Keratinocyte (primary cell): ENCODE results near the gene SLC38A1. TPM values are rescaled to one million over a fixed set of nuclear protein-coding genes. Genes with fewer than 3 reads are reported as not detected.

Source experiments
- DNase-seq: peaks from one replicate; pipeline ENCODE4 v3.0.0-alpha.2; 2011; ENCODE audit warnings: low read depth, missing footprints, low spot score
- FAIRE-seq: peaks from 2 replicates; lab custom pipeline; 2011; peaks lifted over from hg19 to GRCh38; lab: Jason Lieb, UNC
- H2AFZ ChIP-seq: 2 replicates; pipeline ENCODE4 v1.6.0; 2012; ENCODE audit warnings: low read length, control low read depth, inconsistent platforms; ENCODE audit not compliant: control insufficient read depth
- H3K27ac ChIP-seq: 2 replicates; pipeline ENCODE4 v1.5.1; 2011; ENCODE audit warnings: low read length; ENCODE audit not compliant: control insufficient read depth, insufficient read depth
- H3K27me3 ChIP-seq: 3 replicates; pipeline ENCODE4 v1.6.0; 2011; ENCODE audit warnings: low read length; ENCODE audit not compliant: control insufficient read depth, insufficient read depth; ENCODE audit errors: extremely low read depth
- H3K36me3 ChIP-seq, 2 experiments: 2 replicates in 1 of 2; 3 replicates in 1 of 2; pipeline ENCODE4 v1.5.1; 2011; ENCODE audit warnings: low read length in 2 of 2, mild to moderate bottlenecking in 1 of 2; ENCODE audit not compliant: control insufficient read depth in 2 of 2, insufficient read depth in 2 of 2; ENCODE audit errors: extremely low read depth in 1 of 2
- H3K4me1 ChIP-seq: 3 replicates; pipeline ENCODE4 v1.5.1; 2011; ENCODE audit warnings: low read length; ENCODE audit not compliant: control insufficient read depth, insufficient read depth; ENCODE audit errors: extremely low read depth
- H3K4me2 ChIP-seq: 3 replicates; pipeline ENCODE4 v1.6.0; 2011; ENCODE audit warnings: low read depth, low read length; ENCODE audit not compliant: control insufficient read depth, insufficient read depth; ENCODE audit errors: extremely low read depth
- H3K4me3 ChIP-seq, 3 experiments: fragments of 200-600 bp in 1 of 3; sonication (generic) in 1 of 3; 2 replicates in 2 of 3; 3 replicates in 1 of 3; pipeline ENCODE4 v1.5.1; 2011 to 2016; ENCODE audit warnings: low read length in 3 of 3, mild to moderate bottlenecking in 3 of 3, control low read depth in 2 of 3, inconsistent platforms in 1 of 3, low read depth in 1 of 3, mixed read lengths in 1 of 3, mixed run types in 1 of 3, moderate library complexity in 1 of 3; ENCODE audit not compliant: control insufficient read depth in 2 of 3, insufficient read depth in 2 of 3; ENCODE audit errors: extremely low read depth in 1 of 3
- H3K79me2 ChIP-seq: 2 replicates; pipeline ENCODE4 v1.6.0; 2012; ENCODE audit warnings: low read length; ENCODE audit not compliant: control insufficient read depth, insufficient read depth
- H3K9ac ChIP-seq: 3 replicates; pipeline ENCODE4 v1.6.0; 2011; ENCODE audit warnings: low read length; ENCODE audit not compliant: control insufficient read depth, insufficient read depth; ENCODE audit errors: extremely low read depth
- H3K9me1 ChIP-seq: 3 replicates; pipeline ENCODE4 v1.6.0; 2011; ENCODE audit warnings: low read length; ENCODE audit not compliant: control insufficient read depth, insufficient read depth; ENCODE audit errors: extremely low read depth
- H3K9me3 ChIP-seq: 2 replicates; pipeline ENCODE4 v1.5.1; 2012; ENCODE audit warnings: low read depth, low read length; ENCODE audit not compliant: control insufficient read depth
- H4K20me1 ChIP-seq: 3 replicates; pipeline ENCODE4 v1.6.0; 2011; ENCODE audit warnings: low read length; ENCODE audit not compliant: control insufficient read depth, insufficient read depth; ENCODE audit errors: extremely low read depth
- CTCF ChIP-seq, 3 experiments: IDR thresholded peaks in 1 of 3; conservative IDR thresholded peaks in 1 of 3; optimal IDR thresholded peaks in 1 of 3; 2 replicates in 2 of 3; 3 replicates in 1 of 3; pipeline versions ENCODE3 to v1.5.1; 2011; ENCODE audit warnings: low read length in 3 of 3, mild to moderate bottlenecking in 3 of 3, moderate library complexity in 2 of 3, control low read depth in 1 of 3, inconsistent platforms in 1 of 3; ENCODE audit not compliant: insufficient read depth in 2 of 3; ENCODE audit errors: extremely low read depth in 1 of 3
- EZH2 ChIP-seq: IDR thresholded peaks from one replicate; pipeline ENCODE4 v1.6.1; 2012; ENCODE audit warnings: inconsistent platforms, mild to moderate bottlenecking, low read length, moderate library complexity
- dilution Hi-C: fragments of 300-500 bp; cut with MboI; formaldehyde crosslinking; loops from one replicate; pipeline ENCODE4 v1.7.0; 2020; ENCODE audit warnings: low sequenced_read_pairs; ENCODE audit not compliant: extremely low pct_ligation_motif_present
- polyA plus RNA-seq, 5 experiments: library from polyadenylated mRNA; depleted of rRNA in 3 of 5; stranded (reverse) in 3 of 5; stranded (forward) in 1 of 5; unstranded in 1 of 5; fragments of >200 nt; gene quantifications; 1 replicate in 1 of 5; 2 replicates in 3 of 5; 3 replicates in 1 of 5; pipeline versions ENCODE4 v1.2.1 to v1.2.3, GENCODE V29; 2011 to 2012; ENCODE audit warnings: missing spikeins in 2 of 5, low read depth in 1 of 5, low replicate concordance in 1 of 5

The SLC38A1 gene
- polyA plus RNA-seq, 1 donor (not counting 4 experiments of a cell fraction or from before 2014, with no cell fraction given): 134 TPM

GRCh38 chr12:46230306-46230705 lies 38.5 kb downstream of the SLC38A1 start:
- Histone ChIP-seq H3K4me1 (no peaks in the 10 kb centered on the region), H4K20me1 (peaks cover 8% of the 10 kb centered on the region), H3K9ac (no peak overlapping the region), H3K4me2 (no peak overlapping the region), H3K4me3 (no peak overlapping the region), H3K27me3 (no peaks in the 10 kb centered on the region), H3K36me3 (peaks cover 13 to 29% of the 10 kb centered on the region in 2 experiments), H3K9me3 (no peaks in the 10 kb centered on the region), H3K27ac (no peak overlapping the region), H3K79me2 (peaks cover 70% of the 10 kb centered on the region), H3K9me1 (no peaks in the 10 kb centered on the region), H2AFZ (no peak overlapping the region)
- TF ChIP-seq EZH2: no peak
- no peak for TF ChIP-seq CTCF (optimal IDR thresholded peaks at IDR 0.05 in 1 of 3, IDR thresholded peaks at IDR 0.05 in 1 of 3, conservative IDR thresholded peaks at IDR 0.05 in 1 of 3; ENCODE audit: extremely low read depth in 1 of 3, insufficient read depth in 2 of 3, low read length in 3 of 3)
- DNase-seq (no peak), FAIRE-seq (peak; percentile 46)
- dilution Hi-C loops: no loop called here

DNA sequence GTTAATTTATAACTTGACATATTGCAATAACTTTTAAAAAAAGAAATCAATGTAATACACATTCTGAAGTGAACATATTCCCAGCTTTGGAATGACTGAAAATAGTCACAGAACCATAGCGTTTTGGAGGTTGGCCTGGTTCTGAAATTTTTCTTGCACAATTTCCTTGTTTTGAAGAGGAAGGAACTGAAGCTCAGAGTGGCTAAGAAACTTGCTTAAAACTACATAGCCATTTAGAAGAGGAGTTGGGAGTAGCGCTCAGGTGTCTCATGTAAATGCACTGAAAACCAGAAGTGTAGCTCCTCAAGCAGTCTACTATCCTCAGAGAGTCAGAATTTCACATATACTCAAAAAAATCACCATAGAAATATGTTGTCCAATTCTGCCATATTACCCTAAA lies 41.2 kb downstream of the SLC38A1 start:
- DNase-seq: no peak
- Histone ChIP-seq H3K9me3 (no peaks in the 10 kb centered on the region), H3K79me2 (peaks cover 66% of the 10 kb centered on the region), H3K4me1 (peaks cover 10% of the 10 kb centered on the region), H3K36me3 (peaks cover 22 to 29% of the 10 kb centered on the region in 2 experiments), H3K27ac (no peak overlapping the region), H3K4me3 (no peak overlapping the region), H4K20me1 (peaks cover 5% of the 10 kb centered on the region), H3K4me2 (no peak overlapping the region), H3K9ac (no peak overlapping the region), H3K9me1 (no peaks in the 10 kb centered on the region), H3K27me3 (no peaks in the 10 kb centered on the region), H2AFZ (no peak overlapping the region)
- no peak for FAIRE-seq
- no peak for TF ChIP-seq EZH2
- no peak for TF ChIP-seq CTCF (optimal IDR thresholded peaks at IDR 0.05 in 1 of 3, IDR thresholded peaks at IDR 0.05 in 1 of 3, conservative IDR thresholded peaks at IDR 0.05 in 1 of 3; ENCODE audit: extremely low read depth in 1 of 3, insufficient read depth in 2 of 3, low read length in 3 of 3)
- dilution Hi-C loops: no loop called here
